GM18499 (cell line): ENCODE data around the gene NFATC3.

ENCODE experiments used
- ATAC-seq: cut with Tn5 transposase; IDR thresholded peaks from one replicate; pipeline ENCODE4 v1.9.1; 2021; ENCODE audit warnings: moderate number of reproducible peaks; ENCODE audit not compliant: insufficient read depth, unreplicated experiment

NFATC3 gene

GRCh38 chr16:68085259-68086071 lies at the start of gene NFATC3:
Gene NFATC3, plus strand, starts transcription at chr16:68085370. Its CDS starts 312 bp downstream, at chr16:68085682.
- peak; percentile 24 for ATAC-seq

GRCh38 chr16:68037841-68038597 lies 47.2 kb upstream of the NFATC3 start:
- ATAC-seq, result no peak

- ATAC-seq, result no peak
Measured at GRCh38 chr16:68040506-68041288, 44.5 kb upstream of the NFATC3 start.

GRCh38 chr16:68041783-68042182 lies 43.4 kb upstream of the NFATC3 start:
- ATAC-seq, result no peak

GRCh38 chr16:68046106-68046505 lies 39.1 kb upstream of the NFATC3 start:
- no peak for ATAC-seq

GRCh38 chr16:68047987-68048386 lies 37.2 kb upstream of the NFATC3 start:
- no peak for ATAC-seq

GRCh38 chr16:68049449-68049848 lies 35.7 kb upstream of the NFATC3 start:
- ATAC-seq, result no peak

GRCh38 chr16:68055395-68055794 lies 29.8 kb upstream of the NFATC3 start:
- ATAC-seq, result no peak

- ATAC-seq, result no peak
Measured at GRCh38 chr16:68059804-68060203, 25.4 kb upstream of the NFATC3 start.

- ATAC-seq, result no peak
Measured at GRCh38 chr16:68061396-68061795, 23.8 kb upstream of the NFATC3 start.

- ATAC-seq, result no peak
Measured at GRCh38 chr16:68062910-68063393, 22.2 kb upstream of the NFATC3 start.

- ATAC-seq, result no peak
Measured at GRCh38 chr16:68064791-68065365, 20.3 kb upstream of the NFATC3 start.

GRCh38 chr16:68065716-68066305 lies 19.4 kb upstream of the NFATC3 start:
- ATAC-seq, result no peak

- no peak for ATAC-seq
Measured at GRCh38 chr16:68066763-68067162, 18.4 kb upstream of the NFATC3 start.

- no peak for ATAC-seq
Measured at GRCh38 chr16:68068926-68069325, 16.2 kb upstream of the NFATC3 start.

- no peak for ATAC-seq
Measured at GRCh38 chr16:68069511-68070248, 15.5 kb upstream of the NFATC3 start.

GRCh38 chr16:68070249-68070730 lies 14.9 kb upstream of the NFATC3 start:
- ATAC-seq, result no peak

- ATAC-seq, result no peak
Measured at GRCh38 chr16:68070806-68071517, 14.2 kb upstream of the NFATC3 start.
